ENCODE results near the gene GPC6. TPM values are rescaled to one million over a fixed set of nuclear protein-coding genes. Genes with fewer than 3 reads are reported as not detected.

GPC6 gene
- total RNA-seq, 5 donors from 2014 or later (not counting 1 experiment from before 2014, with no cell fraction given), result 0.03 to 0.18 (median 0.06) TPM; not detected in 2

DNA sequence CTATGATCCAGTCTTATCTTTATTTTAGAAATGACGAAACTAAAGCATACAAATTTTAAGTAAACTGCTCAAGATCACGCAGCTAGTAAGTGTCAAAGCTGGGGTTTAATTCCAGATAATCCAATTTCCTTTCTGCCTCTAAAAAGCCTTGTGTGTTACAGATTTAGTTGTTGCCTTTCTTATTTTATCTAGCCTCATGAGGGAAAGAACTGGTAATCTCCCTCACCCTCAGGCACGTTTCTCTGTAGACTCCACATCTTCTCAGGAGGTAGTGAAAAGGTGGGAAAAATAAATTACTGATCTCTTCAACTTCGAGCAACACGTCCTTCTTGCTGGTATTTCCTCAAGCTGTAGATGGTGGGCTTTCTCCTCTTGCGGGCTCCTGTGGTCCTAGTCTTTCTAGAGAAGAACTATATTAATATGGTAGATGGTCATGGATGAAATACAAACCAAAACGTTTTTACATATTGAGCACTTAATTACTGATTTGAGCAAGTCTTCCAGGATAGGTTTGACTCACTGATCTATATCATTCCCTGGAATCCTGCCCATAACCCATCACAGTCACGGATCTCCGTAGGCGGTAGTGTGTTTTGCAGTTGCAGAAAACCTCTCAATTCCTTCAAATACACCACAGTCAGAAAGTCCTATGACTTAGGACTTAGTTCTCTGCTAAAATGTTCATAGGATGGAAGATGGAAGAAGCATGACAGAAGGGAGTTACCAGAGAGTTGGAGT is 733.4 kb downstream of the GPC6 start:
- DNase-seq (no peak), ATAC-seq (replicated peaks in 1 of 4) (no peak)
- Mint-ChIP-seq H3K27ac (no peak overlapping the region), H3K4me1 (no peaks in the 10 kb centered on the region), H3K9me3 (peaks cover 0 to 3% (median 0%) of the 10 kb centered on the region in 3 donors), H3K27me3 (peaks cover 0 to 7% of the 10 kb centered on the region in 2 donors), H3K36me3 (no peaks in the 10 kb centered on the region), H3K4me3 (no peak overlapping the region)
- Histone ChIP-seq H3K9me3 (no peaks in the 10 kb centered on the region), H3K4me3 (ENCODE audit: control insufficient read depth in 1 of 2, extremely low read depth in 1 of 2, low read length in 1 of 2) (no peak overlapping the region), H3K27me3 (replicated peaks in 1 of 2; ENCODE audit: control insufficient read depth in 2 of 2, extremely low read depth in 1 of 2, insufficient read depth in 2 of 2, low read length in 1 of 2) (no peaks in the 10 kb centered on the region), H3K27ac (ENCODE audit: low read length) (no peak overlapping the region), H3K4me1 (ENCODE audit: control insufficient read depth in 1 of 2, extremely low read depth in 1 of 2, insufficient read depth in 2 of 2, low read length in 2 of 2) (no peaks in the 10 kb centered on the region), H3K36me3 (ENCODE audit: control insufficient read depth in 2 of 2, extremely low read depth in 1 of 2, insufficient read depth in 1 of 2, low read length in 1 of 2) (no peaks in the 10 kb centered on the region)
- ChIA-PET POLR2A (no interaction called here), CTCF (no interaction called here)
- WGBS (ENCODE audit: insufficient coverage), result no CpG with 5 or more reads among the region's 10 CpGs

GRCh38 chr13:93963266-93964145 is 736.9 kb downstream of the GPC6 start:
- H3K27me3 ChIP-seq (replicated peaks in 1 of 2; ENCODE audit: control insufficient read depth in 2 of 2, extremely low read depth in 1 of 2, insufficient read depth in 2 of 2, low read length in 1 of 2), result no peaks in the 10 kb centered on the region
- Mint-ChIP-seq H3K27me3 (peaks cover 6 to 17% of the 10 kb centered on the region in 2 donors), H3K4me1 (no peaks in the 10 kb centered on the region), H3K9me3 (peaks cover 0 to 3% (median 0%) of the 10 kb centered on the region in 3 donors), H3K4me3 (no peak overlapping the region), H3K27ac (no peak overlapping the region), H3K36me3 (no peaks in the 10 kb centered on the region)
- H3K36me3 ChIP-seq (ENCODE audit: control insufficient read depth in 2 of 2, extremely low read depth in 1 of 2, insufficient read depth in 1 of 2, low read length in 1 of 2), result no peaks in the 10 kb centered on the region
- ChIA-PET CTCF (no interaction called here), POLR2A (no interaction called here)
- no peak overlapping the region for H3K4me3 ChIP-seq (ENCODE audit: control insufficient read depth in 1 of 2, extremely low read depth in 1 of 2, low read length in 1 of 2)
- no peak overlapping the region for H3K27ac ChIP-seq (ENCODE audit: low read length)
- ATAC-seq (replicated peaks in 1 of 4) (no peak), DNase-seq (no peak)
- no peaks in the 10 kb centered on the region for H3K9me3 ChIP-seq
- no peaks in the 10 kb centered on the region for H3K4me1 ChIP-seq (ENCODE audit: control insufficient read depth in 1 of 2, extremely low read depth in 1 of 2, insufficient read depth in 2 of 2, low read length in 2 of 2)
- 100% methylated on average over 1 of the region's 6 CpGs for WGBS (ENCODE audit: insufficient coverage)

- Histone ChIP-seq H3K9me3 (no peaks in the 10 kb centered on the region), H3K4me3 (ENCODE audit: control insufficient read depth in 1 of 2, extremely low read depth in 1 of 2, low read length in 1 of 2) (no peak overlapping the region), H3K4me1 (ENCODE audit: control insufficient read depth in 1 of 2, extremely low read depth in 1 of 2, insufficient read depth in 2 of 2, low read length in 2 of 2) (no peaks in the 10 kb centered on the region), H3K27ac (ENCODE audit: low read length) (no peak overlapping the region), H3K27me3 (replicated peaks in 1 of 2; ENCODE audit: control insufficient read depth in 2 of 2, extremely low read depth in 1 of 2, insufficient read depth in 2 of 2, low read length in 1 of 2) (no peaks in the 10 kb centered on the region), H3K36me3 (ENCODE audit: control insufficient read depth in 2 of 2, extremely low read depth in 1 of 2, insufficient read depth in 1 of 2, low read length in 1 of 2) (no peaks in the 10 kb centered on the region)
- POLR2A ChIA-PET, result interaction anchor here in 1 of 2 donors (0.5 kb wide), 1 partner anchor 27 kb away, joined by 4 read pairs; no protein-coding TSS in a partner anchor
- Mint-ChIP-seq H3K4me1 (no peaks in the 10 kb centered on the region), H3K9me3 (peaks cover 0 to 3% (median 0%) of the 10 kb centered on the region in 3 donors), H3K27me3 (peaks cover 6 to 17% of the 10 kb centered on the region in 2 donors), H3K4me3 (no peak overlapping the region), H3K36me3 (no peaks in the 10 kb centered on the region), H3K27ac (no peak overlapping the region)
- ATAC-seq (replicated peaks in 1 of 4) (no peak), DNase-seq (no peak)
- CTCF ChIA-PET, result no interaction called here
- WGBS (ENCODE audit: insufficient coverage), result no CpG with 5 or more reads among the region's 2 CpGs
These were observed 737.5 kb downstream of the GPC6 start for GRCh38 chr13:93964146-93964512.

GRCh38 chr13:93965587-93965986 is 739.0 kb downstream of the GPC6 start:
- H3K4me3 Mint-ChIP-seq, result no peak overlapping the region
- Histone ChIP-seq H3K9me3 (no peaks in the 10 kb centered on the region), H3K4me1 (ENCODE audit: control insufficient read depth in 1 of 2, extremely low read depth in 1 of 2, insufficient read depth in 2 of 2, low read length in 2 of 2) (no peaks in the 10 kb centered on the region), H3K27me3 (replicated peaks in 1 of 2; ENCODE audit: control insufficient read depth in 2 of 2, extremely low read depth in 1 of 2, insufficient read depth in 2 of 2, low read length in 1 of 2) (no peaks in the 10 kb centered on the region), H3K36me3 (ENCODE audit: control insufficient read depth in 2 of 2, extremely low read depth in 1 of 2, insufficient read depth in 1 of 2, low read length in 1 of 2) (no peaks in the 10 kb centered on the region), H3K4me3 (ENCODE audit: control insufficient read depth in 1 of 2, extremely low read depth in 1 of 2, low read length in 1 of 2) (no peak overlapping the region), H3K27ac (ENCODE audit: low read length) (no peak overlapping the region)
- H3K9me3 Mint-ChIP-seq, result no peaks in the 10 kb centered on the region
- ATAC-seq (replicated peaks in 1 of 4) (no peak), DNase-seq (no peak)
- CTCF ChIA-PET, result no interaction called here
- H3K36me3 Mint-ChIP-seq, result no peaks in the 10 kb centered on the region
- no peaks in the 10 kb centered on the region for H3K4me1 Mint-ChIP-seq
- peaks cover 6 to 10% of the 10 kb centered on the region in 2 donors for H3K27me3 Mint-ChIP-seq
- no peak overlapping the region for H3K27ac Mint-ChIP-seq
- POLR2A ChIA-PET, result no interaction called here
- WGBS (ENCODE audit: insufficient coverage), result 95% methylated on average over 2 of the region's 3 CpGs

GRCh38 chr13:93966267-93966936 is 739.8 kb downstream of the GPC6 start:
- Mint-ChIP-seq H3K36me3 (no peaks in the 10 kb centered on the region), H3K4me1 (no peaks in the 10 kb centered on the region), H3K9me3 (no peaks in the 10 kb centered on the region), H3K27ac (no peak overlapping the region), H3K27me3 (peaks cover 6 to 10% of the 10 kb centered on the region in 2 donors), H3K4me3 (no peak overlapping the region)
- no peaks in the 10 kb centered on the region for H3K27me3 ChIP-seq (replicated peaks in 1 of 2; ENCODE audit: control insufficient read depth in 2 of 2, extremely low read depth in 1 of 2, insufficient read depth in 2 of 2, low read length in 1 of 2)
- H3K4me1 ChIP-seq (ENCODE audit: control insufficient read depth in 1 of 2, extremely low read depth in 1 of 2, insufficient read depth in 2 of 2, low read length in 2 of 2), result no peaks in the 10 kb centered on the region
- ChIA-PET CTCF (no interaction called here), POLR2A (no interaction called here)
- no peak overlapping the region for H3K27ac ChIP-seq (ENCODE audit: low read length)
- no peaks in the 10 kb centered on the region for H3K36me3 ChIP-seq (ENCODE audit: control insufficient read depth in 2 of 2, extremely low read depth in 1 of 2, insufficient read depth in 1 of 2, low read length in 1 of 2)
- no peak overlapping the region for H3K4me3 ChIP-seq (ENCODE audit: control insufficient read depth in 1 of 2, extremely low read depth in 1 of 2, low read length in 1 of 2)
- no CpG with 5 or more reads among the region's 2 CpGs for WGBS (ENCODE audit: insufficient coverage)
- ATAC-seq (replicated peaks in 1 of 4) (no peak), DNase-seq (no peak)
- no peaks in the 10 kb centered on the region for H3K9me3 ChIP-seq

GRCh38 chr13:93967286-93967685 is 740.7 kb downstream of the GPC6 start:
- Mint-ChIP-seq H3K27ac (no peak overlapping the region), H3K4me3 (no peak overlapping the region), H3K27me3 (peaks cover 6 to 10% of the 10 kb centered on the region in 2 donors), H3K4me1 (no peaks in the 10 kb centered on the region), H3K36me3 (no peaks in the 10 kb centered on the region), H3K9me3 (no peaks in the 10 kb centered on the region)
- WGBS (ENCODE audit: insufficient coverage), result no CpG with 5 or more reads among the region's 2 CpGs
- Histone ChIP-seq H3K9me3 (no peaks in the 10 kb centered on the region), H3K36me3 (ENCODE audit: control insufficient read depth in 2 of 2, extremely low read depth in 1 of 2, insufficient read depth in 1 of 2, low read length in 1 of 2) (no peaks in the 10 kb centered on the region), H3K4me3 (ENCODE audit: control insufficient read depth in 1 of 2, extremely low read depth in 1 of 2, low read length in 1 of 2) (no peak overlapping the region), H3K27ac (ENCODE audit: low read length) (no peak overlapping the region), H3K27me3 (replicated peaks in 1 of 2; ENCODE audit: control insufficient read depth in 2 of 2, extremely low read depth in 1 of 2, insufficient read depth in 2 of 2, low read length in 1 of 2) (no peaks in the 10 kb centered on the region), H3K4me1 (ENCODE audit: control insufficient read depth in 1 of 2, extremely low read depth in 1 of 2, insufficient read depth in 2 of 2, low read length in 2 of 2) (no peaks in the 10 kb centered on the region)
- ATAC-seq (replicated peaks in 1 of 4), result no peak
- ChIA-PET CTCF (no interaction called here), POLR2A (interaction anchor here in 1 of 2 donors (0.7 kb wide), 1 partner anchor 25 kb away, joined by 3 read pairs; no protein-coding TSS in a partner anchor)
- DNase-seq, result no peak

All from T-cell (primary cell).